SK-N-SH (cell line): ENCODE measurements around the gene ARHGEF26. TPM values are rescaled to one million over a fixed set of nuclear protein-coding genes. Genes with fewer than 3 reads are reported as not detected.
"Not testable (repeated sequence)": the region's sequence is repeated elsewhere in the genome, so short reads cannot be mapped to it uniquely, and the experiment has no call there.

Source experiments
- CTCF ChIA-PET: fragments of 300-600, 350-600 bp; formaldehyde crosslinking; extraction: SDS; loops from one replicate; lab custom pipeline; 2021; lab: Yijun Ruan, JAX
- POLR2A ChIA-PET: fragments of 350-600 bp; sonication (Branson Sonifier 250); formaldehyde crosslinking; extraction: SDS; loops from one replicate; lab custom pipeline; 2020; ENCODE audit warnings: antibody characterized with exemption, inconsistent platforms; lab: Yijun Ruan, JAX
- DNase-seq: peaks from one replicate; pipeline ENCODE4 v3.0.0; 2012
- H2AFZ ChIP-seq: fragments of 200-600 bp; sonication (generic); 2 replicates; pipeline ENCODE4 v1.8.1; 2016; ENCODE audit warnings: antibody characterized with exemption, mild to moderate bottlenecking, low read depth
- H3F3A ChIP-seq: fragments of 200-600 bp; sonication (generic); replicated peaks from 2 replicates; pipeline ENCODE3; 2016; ENCODE audit warnings: antibody characterized with exemption, mild to moderate bottlenecking; ENCODE audit not compliant: insufficient read depth
- H3K27ac ChIP-seq, 2 experiments: fragments of 200-500 bp in 1 of 2; fragments of 200-600 bp in 1 of 2; sonication (Bioruptor generic) in 1 of 2; sonication (generic), shearing (Covaris generic) in 1 of 2; 2 replicates each; pipeline versions ENCODE4 v1.5.1 to v1.6.1; 2014 to 2016; ENCODE audit warnings: low read depth in 2 of 2, inconsistent platforms in 1 of 2, low read length in 1 of 2, mild to moderate bottlenecking in 1 of 2, mixed read lengths in 1 of 2
- H3K27me3 ChIP-seq: fragments of 200-600 bp; sonication (generic), shearing (Covaris generic); 2 replicates; pipeline ENCODE4 v1.6.1; 2016; ENCODE audit warnings: mixed run types; ENCODE audit not compliant: insufficient read depth
- H3K36me3 ChIP-seq, 2 experiments: fragments of 200-500 bp in 1 of 2; fragments of 200-600 bp in 1 of 2; sonication (Bioruptor generic) in 1 of 2; sonication (generic) in 1 of 2; replicated peaks in 1 of 2; 2 replicates each; pipeline versions ENCODE3 to v1.5.1; 2014 to 2016; ENCODE audit warnings: low read length in 1 of 2, mild to moderate bottlenecking in 1 of 2; ENCODE audit not compliant: insufficient read depth in 2 of 2, control insufficient read depth in 1 of 2
- H3K4me1 ChIP-seq, 2 experiments: fragments of 200-500 bp in 1 of 2; fragments of 200-600 bp in 1 of 2; sonication (Bioruptor generic) in 1 of 2; sonication (generic), shearing (Covaris generic) in 1 of 2; 2 replicates each; pipeline versions ENCODE4 v1.5.1 to v1.6.1; 2014 to 2016; ENCODE audit warnings: low read depth in 1 of 2, low read length in 1 of 2, mixed run types in 1 of 2; ENCODE audit not compliant: insufficient read depth in 2 of 2, control insufficient read depth in 1 of 2
- H3K4me2 ChIP-seq: fragments of 200-600 bp; sonication (generic), shearing (Covaris generic); 2 replicates; pipeline ENCODE4 v1.6.1; 2017; ENCODE audit warnings: mixed run types
- H3K4me3 ChIP-seq, 2 experiments: fragments of 200-500 bp in 1 of 2; fragments of 200-600 bp in 1 of 2; sonication (Bioruptor generic) in 1 of 2; sonication (generic), shearing (Covaris generic) in 1 of 2; 2 replicates each; pipeline versions ENCODE4 v1.5.1 to v1.8.1; 2014 to 2016; ENCODE audit warnings: low read depth in 2 of 2, inconsistent platforms in 1 of 2, low read length in 1 of 2, mild to moderate bottlenecking in 1 of 2, mixed read lengths in 1 of 2, moderate library complexity in 1 of 2
- H3K79me2 ChIP-seq: fragments of 200-600 bp; sonication (generic); 2 replicates; pipeline ENCODE4 v1.8.1; 2017; ENCODE audit warnings: mild to moderate bottlenecking; ENCODE audit not compliant: insufficient read depth
- H3K9ac ChIP-seq: fragments of 200-600 bp; sonication (generic); 2 replicates; pipeline ENCODE4 v1.6.1; 2017; ENCODE audit warnings: mixed run types
- H3K9me2 ChIP-seq: fragments of 200-600 bp; sonication (generic); 2 replicates; pipeline ENCODE4 v1.6.1; 2017; ENCODE audit warnings: mixed run types
- H3K9me3 ChIP-seq: fragments of 200-600 bp; sonication (generic); 2 replicates; pipeline ENCODE4 v1.6.1; 2017; ENCODE audit warnings: mixed run types, mild to moderate bottlenecking, moderate library complexity
- H4K20me1 ChIP-seq: fragments of 200-600 bp; sonication (generic); 2 replicates; pipeline ENCODE4 v1.6.1; 2017; ENCODE audit warnings: mild to moderate bottlenecking, mixed run types; ENCODE audit not compliant: insufficient read depth
- CHD2 ChIP-seq: fragments of 150-350 bp; IDR thresholded peaks from 2 replicates; pipeline ENCODE4 v1.6.1; 2018; ENCODE audit warnings: low read length; ENCODE audit not compliant: partially characterized antibody
- FOSL2 ChIP-seq: IDR thresholded peaks from 2 replicates; pipeline ENCODE4 v1.4.0; 2012; ENCODE audit warnings: low read depth, mild to moderate bottlenecking, moderate library complexity, borderline replicate concordance
- FOXJ3 ChIP-seq: sonication (generic); formaldehyde crosslinking; IDR thresholded peaks from 2 replicates; pipeline ENCODE4 v1.5.1; 2020; ENCODE audit warnings: mild to moderate bottlenecking, missing genetic modification reagents
- FOXM1 ChIP-seq: IDR thresholded peaks from 2 replicates; pipeline ENCODE4 v1.4.0; 2012; ENCODE audit warnings: low read depth, mild to moderate bottlenecking
- JUND ChIP-seq: IDR thresholded peaks from 2 replicates; pipeline ENCODE4 v1.4.0; 2012
- NFIC ChIP-seq: IDR thresholded peaks from 2 replicates; pipeline ENCODE4 v1.4.0; 2012; ENCODE audit warnings: borderline replicate concordance
- POLR2AphosphoS5 ChIP-seq: IDR thresholded peaks from 2 replicates; pipeline ENCODE4 v1.6.1; 2012; ENCODE audit warnings: low read depth, low read length
- RAD21 ChIP-seq: IDR thresholded peaks from 2 replicates; pipeline ENCODE4 v1.6.1; 2012; ENCODE audit warnings: mild to moderate bottlenecking, low read length
- RXRA ChIP-seq: IDR thresholded peaks from 2 replicates; pipeline ENCODE4 v1.4.0; 2012; ENCODE audit warnings: low read depth, mild to moderate bottlenecking, borderline replicate concordance
- SIN3A ChIP-seq: IDR thresholded peaks from 2 replicates; pipeline ENCODE4 v1.6.1; 2012; ENCODE audit warnings: low read depth, mild to moderate bottlenecking, low read length, moderate library complexity, borderline replicate concordance
- WGBS: methylation state at CpG from one replicate; pipeline ENCODE4 v1.1.6; 2017; ENCODE audit warnings: low lambda C conversion rate; 5-methylcytosine and 5-hydroxymethylcytosine counted together
- polyA plus RNA-seq, 3 experiments: library from polyadenylated mRNA; depleted of rRNA; stranded (reverse); fragments of >200 nt; gene quantifications; 2 replicates each; pipeline ENCODE4 v1.2.3, GENCODE V29; 2012
- TF ChIP-seq, protein P1 (sequence below): IDR thresholded peaks from 2 replicates; pipeline ENCODE4 v1.6.1; 2012; ENCODE audit warnings: mild to moderate bottlenecking, low read depth, low read length, moderate library complexity

Gene ARHGEF26
- polyA plus RNA-seq, 1 of the 3 experiments (the other 2 are of a cell fraction): 1.2 TPM

DNA sequence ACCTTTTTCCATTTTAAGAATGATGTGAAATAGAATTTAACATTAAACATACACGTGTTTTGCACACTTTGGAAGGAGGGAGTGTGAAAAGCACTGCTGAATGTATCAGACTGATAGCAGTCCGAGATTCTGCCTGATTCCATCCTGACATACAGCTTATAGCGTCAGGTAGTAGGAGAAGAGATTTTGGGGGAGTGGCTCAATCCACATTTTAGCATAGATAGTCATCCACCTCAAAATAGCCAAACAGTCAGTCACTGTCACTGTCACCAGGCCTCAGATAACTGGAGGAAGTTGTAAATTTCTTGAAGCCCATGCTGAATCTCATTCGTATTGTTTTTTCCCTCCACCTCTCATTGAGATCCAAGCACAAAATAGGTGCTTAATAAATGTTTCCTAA lies 35.4 kb upstream of the ARHGEF26 start:
- TF ChIP-seq RXRA (no peak), FOXM1 (no peak), NFIC (no peak), RAD21 (no peak), FOXJ3 (no peak), POLR2AphosphoS5 (no peak), SIN3A (no peak), JUND (no peak)
- TF ChIP-seq, all 33 proteins: peak for 0
- Histone ChIP-seq H3K4me2 (no peak overlapping the region), H3K4me1 (peaks cover 0 to 3% of the 10 kb centered on the region in 2 experiments; a peak in 1 of 4 replicates), H4K20me1 (no peaks in the 10 kb centered on the region), H3K79me2 (no peaks in the 10 kb centered on the region), H3K36me3 (no peaks in the 10 kb centered on the region), H3K9me3 (no peaks in the 10 kb centered on the region), H3K27ac (no peak overlapping the region), H3F3A (no peaks in the 10 kb centered on the region), H3K9me2 (no peaks in the 10 kb centered on the region), H3K27me3 (no peaks in the 10 kb centered on the region), H2AFZ (no peak overlapping the region), H3K9ac (no peak overlapping the region), H3K4me3 (no peak overlapping the region)
- ChIA-PET CTCF (interaction anchor here (1.5 kb wide), 1 partner anchor 167 kb away, joined by 4 read pairs; no protein-coding TSS in a partner anchor), POLR2A (no interaction called here)
- 43% methylated on average over 4 of the region's 4 CpGs for WGBS
- DNase-seq: no peak

DNA sequence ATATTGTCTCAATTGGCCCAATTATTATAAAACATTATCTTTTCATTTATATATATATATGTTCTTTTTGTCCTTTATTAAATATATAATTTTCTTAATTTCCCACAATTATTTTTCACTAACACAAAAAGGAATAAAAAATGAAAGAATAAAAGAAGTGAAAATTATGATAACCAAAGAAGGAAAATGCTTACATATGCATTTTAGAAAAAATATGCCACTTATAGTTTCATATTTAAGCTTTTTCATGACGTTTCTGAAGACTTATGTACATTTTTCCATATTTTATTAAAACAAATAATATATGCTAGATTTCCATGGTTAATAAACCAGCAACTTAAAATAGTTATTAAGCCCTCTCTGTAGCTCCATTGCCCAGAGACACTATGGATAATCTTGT lies 34.9 kb upstream of the ARHGEF26 start:
- WGBS: 23% methylated on average over 1 of the region's 1 CpG
- H3K27me3 ChIP-seq: no peaks in the 10 kb centered on the region

DNA sequence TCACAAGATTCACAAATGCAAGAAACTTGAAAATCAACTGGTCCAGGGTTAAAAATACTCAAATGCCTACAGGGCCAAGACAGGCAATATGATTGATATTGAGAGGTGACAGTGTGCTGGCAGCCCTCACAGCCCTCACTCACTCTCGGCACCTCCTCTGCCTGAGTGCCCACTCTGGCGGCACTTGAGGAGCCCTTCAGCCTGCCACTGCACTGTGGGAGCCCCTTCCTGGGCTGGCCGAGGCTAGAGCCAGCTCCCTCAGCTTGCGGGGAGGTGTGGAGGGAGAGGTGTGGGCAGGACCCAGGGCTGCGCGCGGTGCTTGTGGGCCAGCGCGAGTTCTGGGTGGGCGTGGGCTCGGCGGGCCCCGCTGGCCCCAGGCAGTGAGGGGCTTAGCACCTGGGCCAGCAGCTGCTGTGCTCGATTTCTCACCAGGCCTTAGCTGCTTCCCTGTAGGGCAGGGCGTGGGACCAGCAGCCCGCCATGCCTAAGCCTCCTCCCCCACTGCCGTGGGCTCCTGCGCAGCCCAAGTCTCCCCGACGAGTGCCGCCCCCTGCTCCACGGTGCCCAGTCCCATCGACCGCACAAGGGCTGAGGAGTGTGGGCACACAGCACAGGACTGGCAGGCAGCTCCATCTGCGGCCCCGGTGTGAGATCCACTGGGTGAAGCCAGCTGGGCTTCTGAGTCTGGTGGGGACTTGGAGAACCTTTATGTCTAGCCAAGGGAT lies 33.3 kb upstream of the ARHGEF26 start:
- DNase-seq, H3K79me2 ChIP-seq, H3K27ac ChIP-seq, H3K9me2 ChIP-seq, H3K4me1 ChIP-seq, H3F3A ChIP-seq, H3K4me3 ChIP-seq, H3K9me3 ChIP-seq, H3K36me3 ChIP-seq, POLR2A ChIA-PET, H3K4me2 ChIP-seq, H2AFZ ChIP-seq, H3K27me3 ChIP-seq, H3K9ac ChIP-seq, H4K20me1 ChIP-seq: not testable (repeated sequence)
- 63% methylated on average over 5 of the region's 26 CpGs for WGBS
- CTCF ChIA-PET: interaction anchor here (0.6 to 5.7 kb wide), 2 partner anchors 63 to 166 kb away, joined by 3 to 40 read pairs; no protein-coding TSS in a partner anchor

More for the DNA sequence above, 34.9 kb upstream of the ARHGEF26 start:
- POLR2A ChIA-PET: no interaction called here
- Histone ChIP-seq H3K9me2 (no peaks in the 10 kb centered on the region), H3K9ac (no peak overlapping the region), H2AFZ (no peak overlapping the region), H3K4me2 (no peak overlapping the region), H4K20me1 (no peaks in the 10 kb centered on the region), H3K36me3 (no peaks in the 10 kb centered on the region), H3K9me3 (no peaks in the 10 kb centered on the region), H3F3A (no peaks in the 10 kb centered on the region), H3K4me3 (no peak overlapping the region)
- TF ChIP-seq, protein P1, sequence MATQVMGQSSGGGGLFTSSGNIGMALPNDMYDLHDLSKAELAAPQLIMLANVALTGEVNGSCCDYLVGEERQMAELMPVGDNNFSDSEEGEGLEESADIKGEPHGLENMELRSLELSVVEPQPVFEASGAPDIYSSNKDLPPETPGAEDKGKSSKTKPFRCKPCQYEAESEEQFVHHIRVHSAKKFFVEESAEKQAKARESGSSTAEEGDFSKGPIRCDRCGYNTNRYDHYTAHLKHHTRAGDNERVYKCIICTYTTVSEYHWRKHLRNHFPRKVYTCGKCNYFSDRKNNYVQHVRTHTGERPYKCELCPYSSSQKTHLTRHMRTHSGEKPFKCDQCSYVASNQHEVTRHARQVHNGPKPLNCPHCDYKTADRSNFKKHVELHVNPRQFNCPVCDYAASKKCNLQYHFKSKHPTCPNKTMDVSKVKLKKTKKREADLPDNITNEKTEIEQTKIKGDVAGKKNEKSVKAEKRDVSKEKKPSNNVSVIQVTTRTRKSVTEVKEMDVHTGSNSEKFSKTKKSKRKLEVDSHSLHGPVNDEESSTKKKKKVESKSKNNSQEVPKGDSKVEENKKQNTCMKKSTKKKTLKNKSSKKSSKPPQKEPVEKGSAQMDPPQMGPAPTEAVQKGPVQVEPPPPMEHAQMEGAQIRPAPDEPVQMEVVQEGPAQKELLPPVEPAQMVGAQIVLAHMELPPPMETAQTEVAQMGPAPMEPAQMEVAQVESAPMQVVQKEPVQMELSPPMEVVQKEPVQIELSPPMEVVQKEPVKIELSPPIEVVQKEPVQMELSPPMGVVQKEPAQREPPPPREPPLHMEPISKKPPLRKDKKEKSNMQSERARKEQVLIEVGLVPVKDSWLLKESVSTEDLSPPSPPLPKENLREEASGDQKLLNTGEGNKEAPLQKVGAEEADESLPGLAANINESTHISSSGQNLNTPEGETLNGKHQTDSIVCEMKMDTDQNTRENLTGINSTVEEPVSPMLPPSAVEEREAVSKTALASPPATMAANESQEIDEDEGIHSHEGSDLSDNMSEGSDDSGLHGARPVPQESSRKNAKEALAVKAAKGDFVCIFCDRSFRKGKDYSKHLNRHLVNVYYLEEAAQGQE: no peak
- TF ChIP-seq FOXM1: no peak
- no peak for TF ChIP-seq CHD2
- no peak for TF ChIP-seq RXRA
- TF ChIP-seq POLR2AphosphoS5: no peak
- TF ChIP-seq FOSL2: no peak
- TF ChIP-seq, all 33 proteins: peak for 0
- CTCF ChIA-PET: interaction anchor here (1.1 to 1.5 kb wide), 2 partner anchors 166 to 168 kb away, joined by 4 read pairs; no protein-coding TSS in a partner anchor
- Histone ChIP-seq H3K27ac (no peak overlapping the region), H3K79me2 (no peaks in the 10 kb centered on the region), H3K4me1 (peaks cover 0 to 3% of the 10 kb centered on the region in 2 experiments; a peak in 1 of 4 replicates)
- DNase-seq: no peak
